ENCODE measurements around the gene CEP131. TPM values are rescaled to one million over a fixed set of nuclear protein-coding genes. Genes with fewer than 3 reads are reported as not detected.

CEP131 gene
- total RNA-seq, 1 donor from 2014 or later, result 35.1 TPM

- Mint-ChIP-seq H3K27ac (ENCODE audit: unreplicated experiment) (no peak overlapping the region), H3K4me3 (ENCODE audit: unreplicated experiment) (no peak overlapping the region), H3K27me3 (ENCODE audit: unreplicated experiment) (peaks cover 4% of the 10 kb centered on the region), H3K9me3 (ENCODE audit: unreplicated experiment) (peaks cover 2% of the 10 kb centered on the region), H3K36me3 (ENCODE audit: unreplicated experiment) (no peaks in the 10 kb centered on the region), H3K4me1 (ENCODE audit: low read depth, unreplicated experiment) (peaks cover 3% of the 10 kb centered on the region)
- no peak for DNase-seq
- TF ChIP-seq CTCF (IDR thresholded peaks at IDR 0.05; ENCODE audit: partially characterized antibody, unreplicated experiment), result no peak
Observed at GRCh38 chr17:81199482-81199830, 23.3 kb downstream of the CEP131 start.

- no peak overlapping the region for H3K4me3 Mint-ChIP-seq (ENCODE audit: unreplicated experiment)
- H3K36me3 Mint-ChIP-seq (ENCODE audit: unreplicated experiment), result no peaks in the 10 kb centered on the region
- no peak for DNase-seq
- H3K4me1 Mint-ChIP-seq (ENCODE audit: low read depth, unreplicated experiment), result peaks cover 3% of the 10 kb centered on the region
- peaks cover 4% of the 10 kb centered on the region for H3K27me3 Mint-ChIP-seq (ENCODE audit: unreplicated experiment)
- no peak overlapping the region for H3K27ac Mint-ChIP-seq (ENCODE audit: unreplicated experiment)
- TF ChIP-seq CTCF (IDR thresholded peaks at IDR 0.05; ENCODE audit: partially characterized antibody, unreplicated experiment), result no peak
- H3K9me3 Mint-ChIP-seq (ENCODE audit: unreplicated experiment), result peaks cover 2% of the 10 kb centered on the region
Observed at GRCh38 chr17:81198826-81199481, 23.8 kb downstream of the CEP131 start.

GRCh38 chr17:81197831-81198490 lies 24.8 kb downstream of the CEP131 start:
- Mint-ChIP-seq H3K36me3 (ENCODE audit: unreplicated experiment) (no peaks in the 10 kb centered on the region), H3K27ac (ENCODE audit: unreplicated experiment) (no peak overlapping the region)

GRCh38 chr17:81197409-81197795 lies 25.4 kb downstream of the CEP131 start:
- H3K27ac Mint-ChIP-seq (ENCODE audit: unreplicated experiment), result no peak overlapping the region
- TF ChIP-seq CTCF (IDR thresholded peaks at IDR 0.05; ENCODE audit: partially characterized antibody, unreplicated experiment), result no peak
- H3K9me3 Mint-ChIP-seq (ENCODE audit: unreplicated experiment), result peaks cover 2% of the 10 kb centered on the region
- H3K4me1 Mint-ChIP-seq (ENCODE audit: low read depth, unreplicated experiment), result peaks cover 3% of the 10 kb centered on the region
- peaks cover 1% of the 10 kb centered on the region for H3K27me3 Mint-ChIP-seq (ENCODE audit: unreplicated experiment)
- DNase-seq, result no peak
- no peak overlapping the region for H3K4me3 Mint-ChIP-seq (ENCODE audit: unreplicated experiment)
- no peaks in the 10 kb centered on the region for H3K36me3 Mint-ChIP-seq (ENCODE audit: unreplicated experiment)

More at GRCh38 chr17:81197831-81198490, 24.8 kb downstream of the CEP131 start:
- no peak overlapping the region for H3K4me3 Mint-ChIP-seq (ENCODE audit: unreplicated experiment)
- DNase-seq, result no peak
- H3K4me1 Mint-ChIP-seq (ENCODE audit: low read depth, unreplicated experiment), result peaks cover 3% of the 10 kb centered on the region
- peaks cover 1% of the 10 kb centered on the region for H3K27me3 Mint-ChIP-seq (ENCODE audit: unreplicated experiment)
- peaks cover 2% of the 10 kb centered on the region for H3K9me3 Mint-ChIP-seq (ENCODE audit: unreplicated experiment)
- no peak for TF ChIP-seq CTCF (IDR thresholded peaks at IDR 0.05; ENCODE audit: partially characterized antibody, unreplicated experiment)
